Measurements from ENCODE around the gene MINDY1.

MINDY1 gene

DNA sequence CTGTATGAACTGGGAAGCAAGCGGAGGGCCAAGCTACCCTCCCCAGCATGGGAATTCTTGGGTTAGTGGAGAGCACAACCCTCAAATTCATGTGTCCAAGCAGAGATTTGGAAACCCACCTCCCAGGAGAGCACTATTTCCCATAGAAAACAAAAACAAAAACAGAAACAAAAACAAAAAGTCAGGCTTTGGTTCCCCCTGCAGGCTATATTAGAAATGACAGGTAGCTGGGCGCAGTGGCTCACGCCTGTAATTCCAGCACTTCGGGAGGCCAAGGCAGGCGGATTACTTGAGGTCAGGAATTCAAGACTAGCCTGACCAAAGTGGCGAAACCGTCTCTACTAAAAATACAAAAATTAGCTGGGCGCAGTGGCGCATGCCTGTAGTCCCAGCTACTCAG, 10.8 kb downstream of the MINDY1 start (continued):
- TF ChIP-seq TSHZ2 (CRISPR knock-in tag; IDR thresholded peaks at IDR 0.05) (no peak), PPARA (CRISPR knock-in tag; IDR thresholded peaks at IDR 0.05; ENCODE audit: borderline replicate concordance) (no peak), ESRRG (CRISPR knock-in tag; IDR thresholded peaks at IDR 0.05) (no peak), ZC3H10 (CRISPR knock-in tag; IDR thresholded peaks at IDR 0.05) (no peak), TOX (CRISPR knock-in tag; IDR thresholded peaks at IDR 0.05; ENCODE audit: borderline replicate concordance) (no peak), RARB (CRISPR knock-in tag; IDR thresholded peaks at IDR 0.05) (no peak), SNAI2 (CRISPR knock-in tag; IDR thresholded peaks at IDR 0.05) (no peak)

DNA sequence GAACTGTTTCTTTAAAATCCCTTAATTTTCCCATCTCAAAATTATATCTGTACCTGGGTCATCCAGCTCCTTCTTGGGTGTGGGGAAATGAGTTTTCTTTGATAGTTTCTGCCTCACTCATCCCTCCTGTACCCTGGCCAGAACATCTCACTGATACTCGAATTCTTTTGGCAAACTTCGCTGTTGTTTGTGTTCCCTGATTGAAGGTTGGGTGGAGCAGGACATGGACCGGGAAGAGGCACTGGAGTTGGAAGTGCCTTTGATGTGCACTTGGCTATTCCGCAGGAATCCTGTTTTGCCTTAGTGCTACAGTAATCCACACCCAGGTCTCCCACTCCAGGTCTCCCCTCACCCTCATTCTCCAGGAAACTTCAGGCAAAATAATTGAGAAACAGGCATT, 11.2 kb downstream of the MINDY1 start:
- TF ChIP-seq OSR1 (CRISPR knock-in tag; IDR thresholded peaks at IDR 0.05) = no peak
- TF ChIP-seq TOX (CRISPR knock-in tag; IDR thresholded peaks at IDR 0.05; ENCODE audit: borderline replicate concordance) = no peak
- no peak for TF ChIP-seq ZNF8 (CRISPR knock-in tag; IDR thresholded peaks at IDR 0.05)
- ATAC-seq = peak; percentile 7; the same call in 2 of the 3 replicates

- TF ChIP-seq ZNF70 (CRISPR knock-in tag; IDR thresholded peaks at IDR 0.05) (no peak), ZFP30 (CRISPR knock-in tag; IDR thresholded peaks at IDR 0.05) (no peak), ZNF565 (CRISPR knock-in tag; conservative IDR thresholded peaks at IDR 0.05; ENCODE audit: low read depth) (no peak), ESRRG (CRISPR knock-in tag; IDR thresholded peaks at IDR 0.05) (no peak), ZC3H10 (CRISPR knock-in tag; IDR thresholded peaks at IDR 0.05) (no peak), CREB5 (CRISPR knock-in tag; IDR thresholded peaks at IDR 0.05; ENCODE audit: low read depth) (no peak)
- no peak for ATAC-seq
Measured at GRCh38 chr1:150994248-150994647, 12.5 kb downstream of the MINDY1 start.

DNA sequence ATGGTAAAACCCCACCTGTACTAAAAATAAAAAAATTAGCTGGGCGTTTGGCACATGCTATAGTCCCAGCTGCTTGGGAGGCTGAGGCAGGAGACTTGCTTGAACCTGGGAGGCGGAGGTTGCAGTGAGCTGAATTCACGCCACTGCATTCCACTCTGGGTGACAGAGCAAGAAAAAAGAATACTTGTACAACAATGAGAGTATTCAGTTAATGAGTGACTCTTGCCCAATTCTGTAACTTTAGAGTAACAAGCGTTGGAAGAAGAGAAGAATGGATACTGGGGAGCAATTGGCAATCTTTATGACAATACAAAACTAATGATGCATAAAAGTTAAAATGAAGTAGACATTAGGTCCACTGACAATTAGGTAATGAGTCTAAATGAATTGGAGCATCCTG, 14.1 kb downstream of the MINDY1 start:
- ATAC-seq = no peak
- no peak for TF ChIP-seq ZFP30 (CRISPR knock-in tag; IDR thresholded peaks at IDR 0.05)
- no peak for TF ChIP-seq TSHZ2 (CRISPR knock-in tag; IDR thresholded peaks at IDR 0.05)
- TF ChIP-seq ESRRG (CRISPR knock-in tag; IDR thresholded peaks at IDR 0.05) = no peak
- TF ChIP-seq GLIS3 (CRISPR knock-in tag; IDR thresholded peaks at IDR 0.05) = no peak
- no peak for TF ChIP-seq ZFP3 (CRISPR knock-in tag; IDR thresholded peaks at IDR 0.05)
- TF ChIP-seq RARB (CRISPR knock-in tag; IDR thresholded peaks at IDR 0.05) = no peak
- no peak for TF ChIP-seq CSDC2 (CRISPR knock-in tag; IDR thresholded peaks at IDR 0.05)
- TF ChIP-seq ISL1 (CRISPR knock-in tag; IDR thresholded peaks at IDR 0.05) = no peak
- no peak for TF ChIP-seq ZC3H10 (CRISPR knock-in tag; IDR thresholded peaks at IDR 0.05)
- no peak for TF ChIP-seq TCF4 (CRISPR knock-in tag; IDR thresholded peaks at IDR 0.05; ENCODE audit: borderline replicate concordance)

DNA sequence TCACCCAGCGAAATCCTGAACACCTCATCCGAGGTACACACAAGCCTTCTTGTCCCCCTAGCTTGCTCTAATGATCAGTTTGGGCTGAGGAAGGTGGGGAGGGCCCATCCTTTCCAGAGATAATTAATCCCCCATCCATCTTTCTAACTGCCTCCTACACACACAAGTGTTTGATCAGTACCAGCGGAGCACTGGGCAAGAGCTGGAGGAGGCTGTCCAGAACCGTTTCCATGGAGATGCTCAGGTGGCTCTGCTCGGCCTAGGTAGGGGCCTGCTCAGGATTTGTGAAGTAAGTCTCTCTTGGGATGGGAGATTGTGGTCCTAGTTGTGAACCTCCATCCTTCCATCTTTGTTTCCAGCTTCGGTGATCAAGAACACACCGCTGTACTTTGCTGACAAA, 18.8 kb downstream of the MINDY1 start:
- ATAC-seq = no peak
- TF ChIP-seq PPARA (CRISPR knock-in tag; IDR thresholded peaks at IDR 0.05; ENCODE audit: borderline replicate concordance) (no peak), PATZ1 (CRISPR knock-in tag; IDR thresholded peaks at IDR 0.05; ENCODE audit: borderline replicate concordance) (no peak), ZNF70 (CRISPR knock-in tag; IDR thresholded peaks at IDR 0.05) (no peak), ESRRG (CRISPR knock-in tag; IDR thresholded peaks at IDR 0.05) (no peak), CSDC2 (CRISPR knock-in tag; IDR thresholded peaks at IDR 0.05) (no peak), GLIS3 (CRISPR knock-in tag; IDR thresholded peaks at IDR 0.05) (no peak), RARB (CRISPR knock-in tag; IDR thresholded peaks at IDR 0.05) (no peak), ZFP30 (CRISPR knock-in tag; IDR thresholded peaks at IDR 0.05) (no peak)
